ENCODE data around the gene LRFN2. TPM values are rescaled to one million over a fixed set of nuclear protein-coding genes. Genes with fewer than 3 reads are reported as not detected.

Gene LRFN2
- polyA plus RNA-seq, 3 donors: 1.1 to 1.4 (median 1.3) TPM

- no peak for DNase-seq
Observed at GRCh38 chr6:40438246-40438887, 148.8 kb downstream of the LRFN2 start.

GRCh38 chr6:40437631-40438030 is 149.5 kb downstream of the LRFN2 start:
- no peak for DNase-seq

GRCh38 chr6:40436685-40437604 is 150.2 kb downstream of the LRFN2 start:
- DNase-seq: no peak

GRCh38 chr6:40432982-40433381 is 154.2 kb downstream of the LRFN2 start:
- peak; percentile 50 for DNase-seq

- no peak for DNase-seq
Observed at GRCh38 chr6:40431706-40432105, 155.5 kb downstream of the LRFN2 start.

- no peak for DNase-seq
Observed at GRCh38 chr6:40427196-40427595, 160.0 kb downstream of the LRFN2 start.

- DNase-seq: no peak
Observed at GRCh38 chr6:40426346-40427066, 160.7 kb downstream of the LRFN2 start.

GRCh38 chr6:40425192-40425919 is 161.8 kb downstream of the LRFN2 start:
- DNase-seq: peak; percentile 52

GRCh38 chr6:40422046-40422445 is 165.1 kb downstream of the LRFN2 start:
- no peak for DNase-seq

GRCh38 chr6:40419946-40420728 is 167.0 kb downstream of the LRFN2 start:
- DNase-seq: no peak

- DNase-seq: no peak
Observed at GRCh38 chr6:40419377-40419776, 167.8 kb downstream of the LRFN2 start.

- DNase-seq: no peak
Observed at GRCh38 chr6:40417031-40417430, 170.1 kb downstream of the LRFN2 start.

GRCh38 chr6:40414617-40415016 is 172.5 kb downstream of the LRFN2 start:
- no peak for DNase-seq

- DNase-seq: peak; percentile 65
Observed at GRCh38 chr6:40413239-40413638, 173.9 kb downstream of the LRFN2 start.

GRCh38 chr6:40411881-40412280 is 175.3 kb downstream of the LRFN2 start:
- no peak for DNase-seq

GRCh38 chr6:40410821-40411220 is 176.3 kb downstream of the LRFN2 start:
- no peak for DNase-seq

- no peak for DNase-seq
Observed at GRCh38 chr6:40409716-40410397, 177.3 kb downstream of the LRFN2 start.

- no peak for DNase-seq
Observed at GRCh38 chr6:40408786-40409542, 178.2 kb downstream of the LRFN2 start.

- no peak for DNase-seq
Observed at GRCh38 chr6:40407239-40407638, 179.9 kb downstream of the LRFN2 start.

- DNase-seq: no peak
Observed at GRCh38 chr6:40406175-40406574, 181.0 kb downstream of the LRFN2 start.
